GM12878 (cell line): ENCODE results near the gene SMAD5. TPM values are rescaled to one million over a fixed set of nuclear protein-coding genes. Genes with fewer than 3 reads are reported as not detected.

Source experiments
- ATAC-seq: fragments of 200-7000 bp; cut with Tn5 transposase; 3 replicates; pipeline ENCODE4 v1.9.1; 2020; ENCODE audit warnings: mild to moderate bottlenecking, moderate library complexity
- BruUV-seq: library from RNA; stranded (reverse); fragments of 400-500 nt; replicated peaks from 2 replicates; lab custom pipeline; 2021; lab: Mats Ljungman, UMichigan
- CTCF ChIA-PET: fragments of 300-600 bp; sonication (Branson Sonifier 250); formaldehyde crosslinking; extraction: SDS; loops from one replicate; lab custom pipeline; 2021; ENCODE audit warnings: inconsistent platforms; lab: Yijun Ruan, JAX
- POLR2A ChIA-PET: fragments of 350-600 bp; formaldehyde crosslinking; extraction: SDS; loops from one replicate; lab custom pipeline; 2021; ENCODE audit warnings: inconsistent platforms; lab: Charles Lee
- RAD21 ChIA-PET: fragments of 300-600 bp; sonication (Branson Sonifier 250); formaldehyde crosslinking; loops from one replicate; lab custom pipeline; 2023; ENCODE audit warnings: antibody characterized with exemption; ENCODE audit not compliant: unreplicated experiment; lab: Charles Lee
- SMC1A ChIA-PET: fragments of 300-600 bp; sonication (Branson Sonifier 250); formaldehyde crosslinking; loops from one replicate; lab custom pipeline; 2023; ENCODE audit not compliant: unreplicated experiment, uncharacterized antibody; lab: Charles Lee
- DNase-seq: peaks from one replicate; pipeline ENCODE4 v3.0.0-alpha.2; 2011; ENCODE audit warnings: low read depth, low spot score
- FAIRE-seq: peaks from 3 replicates; lab custom pipeline; 2011; peaks lifted over from hg19 to GRCh38; lab: Jason Lieb, UNC
- H2AFZ ChIP-seq: 2 replicates; pipeline ENCODE4 v1.6.0; 2011; ENCODE audit warnings: low read depth, low read length, control low read depth; ENCODE audit not compliant: control insufficient read depth
- H3K27ac ChIP-seq: 2 replicates; pipeline ENCODE4 v1.5.1; 2011; ENCODE audit warnings: control low read depth; ENCODE audit not compliant: control insufficient read depth, insufficient read depth
- H3K27me3 ChIP-seq, 2 experiments: replicated peaks in 1 of 2; 2 replicates each; pipeline versions ENCODE4 v1.6.0 to v1.6.1; 2011; ENCODE audit warnings: low read length in 1 of 2; ENCODE audit not compliant: control insufficient read depth in 2 of 2, insufficient read depth in 2 of 2
- H3K36me3 ChIP-seq, 2 experiments: 2 replicates each; pipeline ENCODE4 v1.5.1; 2011; ENCODE audit warnings: low read length in 1 of 2; ENCODE audit not compliant: control insufficient read depth in 2 of 2, insufficient read depth in 2 of 2
- H3K4me1 ChIP-seq: 2 replicates; pipeline ENCODE4 v1.6.1; 2011; ENCODE audit warnings: mild to moderate bottlenecking, low read length, moderate library complexity, mixed read lengths; ENCODE audit not compliant: control insufficient read depth, insufficient read depth
- H3K4me2 ChIP-seq: 2 replicates; pipeline ENCODE4 v1.6.0; 2011; ENCODE audit warnings: control low read depth; ENCODE audit not compliant: control insufficient read depth, insufficient read depth
- H3K4me3 ChIP-seq: fragments of 200-600 bp; sonication (generic); 2 replicates; pipeline ENCODE4 v1.5.1; 2016
- H3K79me2 ChIP-seq: 2 replicates; pipeline ENCODE4 v1.6.0; 2011; ENCODE audit warnings: low read length; ENCODE audit not compliant: control insufficient read depth, insufficient read depth
- H3K9ac ChIP-seq: 2 replicates; pipeline ENCODE4 v1.8.0; 2011; ENCODE audit warnings: low read length, control low read depth, mixed read lengths; ENCODE audit not compliant: control insufficient read depth, insufficient read depth
- H3K9me3 ChIP-seq: replicated peaks from 3 replicates; pipeline ENCODE4 v1.5.1; 2011; ENCODE audit warnings: mild to moderate bottlenecking, low read length; ENCODE audit not compliant: control insufficient read depth, insufficient read depth
- H4K20me1 ChIP-seq: 2 replicates; pipeline ENCODE4 v1.6.0; 2011; ENCODE audit not compliant: control insufficient read depth, insufficient read depth
- JUNB ChIP-seq: IDR thresholded peaks from 2 replicates; pipeline ENCODE4 v1.6.1; 2016; ENCODE audit warnings: antibody characterized with exemption, mild to moderate bottlenecking
- POU2F2 ChIP-seq: IDR thresholded peaks from 3 replicates; pipeline ENCODE4 v1.6.1; 2011; ENCODE audit warnings: low read depth, mild to moderate bottlenecking, low read length, borderline replicate concordance
- RBBP5 ChIP-seq: fragments of 200-600 bp; sonication (generic); conservative IDR thresholded peaks from 2 replicates; pipeline ENCODE4 v1.6.1; 2016
- ZNF274 ChIP-seq: IDR thresholded peaks from one replicate; pipeline ENCODE4 v1.8.0; 2011; ENCODE audit not compliant: insufficient read length, insufficient read depth
- ZSCAN29 ChIP-seq: fragments of 450-650 bp; IDR thresholded peaks from 2 replicates; pipeline ENCODE4 v1.6.1; 2017; ENCODE audit warnings: mild to moderate bottlenecking, moderate library complexity
- WGBS: methylation state at CpG from one replicate; pipeline ENCODE4 v1.1.6; 2016; ENCODE audit warnings: low lambda C conversion rate; ENCODE audit not compliant: insufficient replicate concordance, insufficient coverage; ENCODE audit errors: missing lambda C conversion rate; 5-methylcytosine and 5-hydroxymethylcytosine counted together
- in situ Hi-C: fragments of 300-500 bp; cut with MboI; formaldehyde crosslinking; loops from 9 replicates; pipeline ENCODE4 v1.14.3; 2018; ENCODE audit warnings: mixed read lengths
- intact Hi-C: fragments of 100-400 bp; cut with micrococcal nuclease; formaldehyde crosslinking; loops from one replicate; pipeline ENCODE4 v1.14.2; 2022; ENCODE audit not compliant: unreplicated experiment
- polyA plus RNA-seq, 11 experiments: library from polyadenylated mRNA; depleted of rRNA in 4 of 11; unstranded in 6 of 11; stranded (reverse) in 5 of 11; fragments of >200 nt; fragmentation: Nextera tagmentation in 4 of 11; fragmentation: Illumina TruSeq in 1 of 11; extraction: Ambion mirVana in 4 of 11; extraction: Trizol in 1 of 11; gene quantifications; 1 replicate in 1 of 11; 2 replicates in 10 of 11; pipeline versions ENCODE4 v1.2.1 to v1.2.3, GENCODE V29; 2011 to 2016; ENCODE audit warnings: inconsistent platforms in 2 of 11, missing spikeins in 2 of 11, low read depth in 1 of 11
- total RNA-seq, 4 experiments: library from RNA; depleted of rRNA in 3 of 4; stranded (reverse); fragments of >200 nt in 3 of 4; fragmentation: Illumina TruSeq in 1 of 4; extraction: Trizol in 1 of 4; gene quantifications; 2 replicates each; pipeline versions ENCODE4 v1.2.1 to v1.2.3, GENCODE V29; 2013 to 2021
- TF ChIP-seq, protein P1 (sequence below): IDR thresholded peaks from 2 replicates; pipeline ENCODE4 v1.6.1; 2012; ENCODE audit warnings: low read depth, low read length, improper control_type of control experiment
- TF ChIP-seq, protein P2 (sequence below): IDR thresholded peaks from 2 replicates; pipeline ENCODE4 v1.6.1; 2012; ENCODE audit warnings: low read length, inconsistent platforms

Gene SMAD5
- total and polyA plus RNA-seq, 10 of the 15 experiments (the other 5 are each of a cell fraction or from before 2014, with no cell fraction given): 3.6 to 40.6 (median 11.7) TPM

DNA sequence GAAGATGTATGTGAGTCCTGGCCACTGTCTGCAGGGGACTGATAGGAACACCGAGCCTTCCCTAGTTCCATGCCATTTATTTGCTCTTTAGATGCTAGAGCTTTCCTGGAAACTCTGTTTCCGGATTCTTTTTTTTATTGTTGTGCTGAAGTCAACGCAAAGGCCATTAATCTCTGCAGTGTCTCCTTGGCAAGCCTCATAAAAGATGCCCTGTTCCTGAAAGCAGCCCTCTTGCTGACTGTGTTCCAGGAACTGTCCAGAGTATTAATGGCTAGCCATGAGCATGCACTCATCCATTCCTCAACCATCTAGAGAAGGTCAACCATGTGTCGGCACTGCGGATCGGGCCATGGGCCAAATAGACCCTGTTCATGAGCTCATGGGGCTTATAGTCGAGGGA, 42.9 kb upstream of the SMAD5 start:
- 48% methylated on average over 7 of the region's 7 CpGs for WGBS
- BruUV-seq: no TSS peak
- SMC1A ChIA-PET: interaction anchor here (0.6 to 3.4 kb wide), 4 partner anchors 8 to 18 kb away, joined by 3 to 8 read pairs (median 3); no protein-coding TSS in a partner anchor

More for the DNA sequence above, 42.9 kb upstream of the SMAD5 start:
- Histone ChIP-seq H3K27me3 (peaks cover 0 to 2% of the 10 kb centered on the region in 2 experiments; a peak in 1 of 4 replicates), H2AFZ (no peak overlapping the region), H3K4me3 (no peak overlapping the region), H3K79me2 (no peaks in the 10 kb centered on the region), H3K36me3 (no peaks in the 10 kb centered on the region), H3K4me2 (no peak overlapping the region), H3K4me1 (no peaks in the 10 kb centered on the region), H3K9ac (no peak overlapping the region), H4K20me1 (no peaks in the 10 kb centered on the region), H3K9me3 (no peaks in the 10 kb centered on the region), H3K27ac (no peak overlapping the region)
- FAIRE-seq: no peak
- ATAC-seq: no peak
- ChIA-PET POLR2A (no interaction called here), CTCF (interaction anchor here (1.0 to 2.3 kb wide), 2 partner anchors 8 to 10 kb away, joined by 3 to 6 read pairs; no protein-coding TSS in a partner anchor), RAD21 (no interaction called here)
- intact Hi-C loops: no loop called here
- TF ChIP-seq, protein P1, sequence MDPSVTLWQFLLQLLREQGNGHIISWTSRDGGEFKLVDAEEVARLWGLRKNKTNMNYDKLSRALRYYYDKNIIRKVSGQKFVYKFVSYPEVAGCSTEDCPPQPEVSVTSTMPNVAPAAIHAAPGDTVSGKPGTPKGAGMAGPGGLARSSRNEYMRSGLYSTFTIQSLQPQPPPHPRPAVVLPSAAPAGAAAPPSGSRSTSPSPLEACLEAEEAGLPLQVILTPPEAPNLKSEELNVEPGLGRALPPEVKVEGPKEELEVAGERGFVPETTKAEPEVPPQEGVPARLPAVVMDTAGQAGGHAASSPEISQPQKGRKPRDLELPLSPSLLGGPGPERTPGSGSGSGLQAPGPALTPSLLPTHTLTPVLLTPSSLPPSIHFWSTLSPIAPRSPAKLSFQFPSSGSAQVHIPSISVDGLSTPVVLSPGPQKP: no peak
- TF ChIP-seq POU2F2: no peak
- TF ChIP-seq ZNF274: no peak
- TF ChIP-seq RBBP5: no peak
- TF ChIP-seq JUNB: no peak
- TF ChIP-seq, protein P2, sequence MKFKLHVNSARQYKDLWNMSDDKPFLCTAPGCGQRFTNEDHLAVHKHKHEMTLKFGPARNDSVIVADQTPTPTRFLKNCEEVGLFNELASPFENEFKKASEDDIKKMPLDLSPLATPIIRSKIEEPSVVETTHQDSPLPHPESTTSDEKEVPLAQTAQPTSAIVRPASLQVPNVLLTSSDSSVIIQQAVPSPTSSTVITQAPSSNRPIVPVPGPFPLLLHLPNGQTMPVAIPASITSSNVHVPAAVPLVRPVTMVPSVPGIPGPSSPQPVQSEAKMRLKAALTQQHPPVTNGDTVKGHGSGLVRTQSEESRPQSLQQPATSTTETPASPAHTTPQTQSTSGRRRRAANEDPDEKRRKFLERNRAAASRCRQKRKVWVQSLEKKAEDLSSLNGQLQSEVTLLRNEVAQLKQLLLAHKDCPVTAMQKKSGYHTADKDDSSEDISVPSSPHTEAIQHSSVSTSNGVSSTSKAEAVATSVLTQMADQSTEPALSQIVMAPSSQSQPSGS: no peak
- TF ChIP-seq ZSCAN29: no peak
- no peak for DNase-seq
- in situ Hi-C loops: no loop called here
